Measurements from ENCODE around the gene PUS7. TPM values are rescaled to one million over a fixed set of nuclear protein-coding genes. Genes with fewer than 3 reads are reported as not detected.
"Not testable (repeated sequence)": the region's sequence is repeated elsewhere in the genome, so short reads cannot be mapped to it uniquely, and the experiment has no call there.

PUS7 gene
- total RNA-seq, 4 donors from 2014 or later, result 14.1 to 20.6 (median 16.3) TPM

DNA sequence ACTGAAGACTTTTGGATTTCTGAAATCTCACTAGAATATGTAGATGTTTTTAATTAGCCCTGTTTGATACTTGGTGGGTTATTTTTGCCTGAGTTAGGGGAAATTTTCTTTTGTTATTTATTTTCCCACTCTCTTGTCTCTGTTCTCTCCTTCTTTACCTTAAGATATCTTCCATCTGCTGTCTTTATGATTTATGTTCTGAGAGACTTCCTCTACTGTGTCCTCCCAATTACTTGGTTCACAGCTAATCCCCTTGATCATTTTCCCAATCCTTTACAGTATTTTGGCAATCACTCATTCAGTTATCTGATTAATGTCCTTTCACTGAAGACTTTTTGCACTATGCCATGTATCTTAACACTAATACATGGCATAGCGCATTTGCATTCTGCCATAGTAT is 83.8 kb downstream of the PUS7 start:
- 98 to 100% methylated on average over 1 of the region's 1 CpG for WGBS, 2 donors
- no peak for DNase-seq (ENCODE audit: low spot score in 2 of 2)
- intact Hi-C loops (cut with DNase I; ENCODE audit: low total_unique reads), result no loop called here

DNA sequence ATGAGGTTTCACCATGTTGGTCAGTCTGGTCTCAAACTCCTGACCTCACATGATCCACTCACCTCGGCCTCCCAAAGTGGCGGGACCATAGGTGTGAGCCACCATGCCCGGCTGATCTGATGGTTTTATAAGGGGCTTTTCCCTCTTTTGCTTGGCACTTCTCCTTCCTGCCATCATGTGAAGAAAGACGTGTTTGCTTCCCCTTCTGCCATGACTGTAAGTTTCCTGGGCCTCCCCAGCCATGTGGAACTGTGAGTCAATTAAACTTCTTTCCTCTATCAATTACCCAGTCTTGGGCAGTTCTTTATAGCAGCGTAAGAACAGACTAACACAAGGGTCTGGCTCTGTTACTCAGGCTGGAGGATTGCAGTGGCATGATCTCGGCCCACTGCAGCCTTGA is 84.7 kb downstream of the PUS7 start:
- peak in 1 of 2 donors; percentile 52 for DNase-seq (ENCODE audit: low spot score in 2 of 2)
- WGBS, 2 donors, result 91 to 96% methylated on average over 6 of the region's 6 CpGs
- H3K4me3 ChIP-seq (ENCODE audit: low read depth, poor library complexity, severe bottlenecking); intact Hi-C loops (cut with DNase I; ENCODE audit: low total_unique reads): not testable (repeated sequence)

More for the DNA sequence above, 83.8 kb downstream of the PUS7 start:
- H3K4me3 ChIP-seq (ENCODE audit: low read depth, poor library complexity, severe bottlenecking), result no peak overlapping the region
- no peak for TF ChIP-seq POLR2A (IDR thresholded peaks at IDR 0.05)
- TF ChIP-seq, protein P1, sequence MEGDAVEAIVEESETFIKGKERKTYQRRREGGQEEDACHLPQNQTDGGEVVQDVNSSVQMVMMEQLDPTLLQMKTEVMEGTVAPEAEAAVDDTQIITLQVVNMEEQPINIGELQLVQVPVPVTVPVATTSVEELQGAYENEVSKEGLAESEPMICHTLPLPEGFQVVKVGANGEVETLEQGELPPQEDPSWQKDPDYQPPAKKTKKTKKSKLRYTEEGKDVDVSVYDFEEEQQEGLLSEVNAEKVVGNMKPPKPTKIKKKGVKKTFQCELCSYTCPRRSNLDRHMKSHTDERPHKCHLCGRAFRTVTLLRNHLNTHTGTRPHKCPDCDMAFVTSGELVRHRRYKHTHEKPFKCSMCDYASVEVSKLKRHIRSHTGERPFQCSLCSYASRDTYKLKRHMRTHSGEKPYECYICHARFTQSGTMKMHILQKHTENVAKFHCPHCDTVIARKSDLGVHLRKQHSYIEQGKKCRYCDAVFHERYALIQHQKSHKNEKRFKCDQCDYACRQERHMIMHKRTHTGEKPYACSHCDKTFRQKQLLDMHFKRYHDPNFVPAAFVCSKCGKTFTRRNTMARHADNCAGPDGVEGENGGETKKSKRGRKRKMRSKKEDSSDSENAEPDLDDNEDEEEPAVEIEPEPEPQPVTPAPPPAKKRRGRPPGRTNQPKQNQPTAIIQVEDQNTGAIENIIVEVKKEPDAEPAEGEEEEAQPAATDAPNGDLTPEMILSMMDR (IDR thresholded peaks at IDR 0.05), result no peak

DNA sequence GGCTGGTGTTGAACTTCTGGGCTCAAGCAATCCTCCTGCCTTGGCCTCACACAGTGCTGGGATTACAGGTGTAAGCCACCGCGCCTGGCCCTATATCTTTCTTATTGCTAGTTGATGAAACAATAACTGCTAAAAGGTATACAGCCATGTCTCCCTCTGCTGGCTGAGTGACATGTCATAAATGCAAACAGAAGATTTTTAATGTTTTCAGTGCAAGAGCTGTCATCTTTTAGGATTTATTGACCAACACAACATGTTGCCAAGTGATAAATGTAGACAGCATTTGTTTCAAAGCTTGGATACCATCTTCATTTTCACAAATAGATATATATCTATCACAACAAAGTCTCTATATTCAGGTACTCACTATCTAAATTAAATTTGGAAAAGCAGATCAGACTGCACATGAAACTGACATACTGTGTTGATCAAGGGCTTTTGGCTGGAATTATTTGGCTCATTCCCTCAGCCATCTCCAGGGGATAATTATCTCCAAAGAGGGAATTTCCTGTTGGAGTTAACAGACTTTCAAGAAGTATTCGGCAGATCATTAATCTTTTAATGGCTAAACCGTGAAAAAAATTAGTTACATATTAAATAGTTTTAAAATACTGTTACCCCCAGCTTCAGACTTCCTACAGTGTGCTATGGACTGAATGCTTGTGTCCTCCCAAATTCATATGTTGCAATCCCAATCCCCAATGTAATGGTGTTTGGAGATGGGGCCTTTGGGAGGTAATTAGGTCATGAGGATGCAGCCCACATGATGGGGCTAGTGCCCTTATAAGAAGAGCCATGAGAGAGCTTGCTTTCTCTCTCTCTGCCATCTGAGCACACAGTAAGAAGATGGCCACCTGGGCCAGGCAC is 92.1 kb downstream of the PUS7 start:
- TF ChIP-seq POLR2A (IDR thresholded peaks at IDR 0.05), result no peak
- TF ChIP-seq, protein P1 (IDR thresholded peaks at IDR 0.05), result no peak
- no peak overlapping the region for H3K4me3 ChIP-seq (ENCODE audit: low read depth, poor library complexity, severe bottlenecking)
- intact Hi-C loops (cut with DNase I; ENCODE audit: low total_unique reads), result no loop called here
- WGBS, 2 donors, result 17 to 20% methylated on average over 4 of the region's 4 CpGs
- DNase-seq (ENCODE audit: low spot score in 2 of 2), result peak; percentile 37 to 85

DNA sequence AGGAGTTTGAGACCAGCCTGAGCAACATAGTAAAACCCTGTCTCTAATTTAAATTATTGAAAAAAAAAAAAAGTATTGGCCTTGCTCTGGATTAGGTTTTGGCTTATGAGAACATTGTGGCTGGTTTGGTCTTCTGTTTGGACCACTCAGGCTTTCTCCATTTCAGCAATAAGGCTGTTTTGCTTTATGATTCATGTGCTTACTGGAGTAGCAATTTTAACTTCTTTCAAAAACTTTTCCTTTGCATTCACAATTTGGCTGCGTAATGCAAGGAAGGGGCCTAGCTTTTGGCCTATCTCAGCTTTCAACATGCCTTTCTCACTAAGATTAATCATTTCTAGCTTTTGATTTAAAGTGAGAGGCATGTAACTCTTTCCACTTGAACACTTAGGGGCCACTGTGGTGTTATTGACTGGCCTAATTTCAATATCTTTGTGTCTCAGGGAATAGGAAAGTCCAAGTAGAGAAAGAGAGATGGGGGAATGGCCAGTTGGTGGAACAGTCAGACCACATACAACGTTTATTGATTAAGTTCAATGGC is 95.4 kb downstream of the PUS7 start:
- intact Hi-C loops (cut with DNase I; ENCODE audit: low total_unique reads), result no loop called here
- no peak for DNase-seq (ENCODE audit: low spot score in 2 of 2)
- no peak overlapping the region for H3K4me3 ChIP-seq (ENCODE audit: low read depth, poor library complexity, severe bottlenecking)
- no peak for TF ChIP-seq POLR2A (IDR thresholded peaks at IDR 0.05)
- TF ChIP-seq, protein P1 (IDR thresholded peaks at IDR 0.05), result no peak
- WGBS, 2 donors, result 86 to 88% methylated on average over 2 of the region's 2 CpGs

DNA sequence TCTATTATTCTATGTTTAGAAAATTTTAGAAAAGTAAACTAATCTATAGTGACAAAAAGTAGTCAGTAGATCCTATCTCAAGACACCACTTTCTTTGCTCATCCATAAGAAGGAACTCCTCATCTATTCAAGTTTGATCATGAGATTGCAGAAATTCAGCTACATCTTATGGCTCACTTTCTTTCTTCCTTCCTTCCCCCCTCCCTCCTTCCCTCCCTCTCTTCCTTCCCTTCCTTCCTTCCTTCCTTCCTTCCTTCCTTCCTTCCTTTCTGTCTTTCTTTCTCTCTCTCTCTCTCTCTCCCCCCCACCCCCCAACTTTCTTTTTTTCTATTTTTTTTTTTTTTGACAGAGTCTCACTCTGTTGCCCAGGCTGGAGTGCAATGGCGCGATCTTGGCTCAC is 98.1 kb downstream of the PUS7 start:
- DNase-seq (ENCODE audit: low spot score in 2 of 2), result no peak
- 98 to 100% methylated on average over 2 of the region's 2 CpGs for WGBS, 2 donors
- no peak overlapping the region for H3K4me3 ChIP-seq (ENCODE audit: low read depth, poor library complexity, severe bottlenecking)
- intact Hi-C loops (cut with DNase I; ENCODE audit: low total_unique reads), result no loop called here
- no peak for TF ChIP-seq POLR2A (IDR thresholded peaks at IDR 0.05)
- TF ChIP-seq, protein P1 (IDR thresholded peaks at IDR 0.05), result no peak

DNA sequence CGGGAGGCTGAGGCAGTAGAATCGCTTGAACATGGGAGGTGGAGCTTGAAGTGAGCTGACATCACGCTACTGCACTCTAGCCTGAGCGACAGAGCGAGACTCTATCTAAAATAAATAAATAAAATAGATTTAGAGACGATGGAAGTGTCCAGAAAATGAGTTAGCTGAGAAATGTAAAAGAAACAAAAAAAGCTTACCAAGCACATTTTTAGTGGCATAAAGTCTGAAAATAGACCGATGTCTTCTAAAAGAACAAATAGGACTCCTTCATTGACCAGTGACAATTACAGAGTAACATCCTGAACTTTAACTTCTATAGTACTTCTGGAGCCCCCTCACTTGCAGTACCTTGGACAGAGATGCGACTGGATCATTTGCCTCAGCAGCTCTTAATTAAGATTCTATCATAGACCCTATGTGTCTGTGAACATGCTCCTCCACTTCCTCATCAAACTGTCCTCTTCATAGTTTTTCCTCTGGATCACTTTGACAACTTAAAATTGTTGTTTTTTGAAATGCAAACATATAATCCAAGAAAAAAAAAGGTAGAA is 108.1 kb downstream of the PUS7 start:
- H3K4me3 ChIP-seq (ENCODE audit: low read depth, poor library complexity, severe bottlenecking), result no peak overlapping the region
- no peak for TF ChIP-seq POLR2A (IDR thresholded peaks at IDR 0.05)
- TF ChIP-seq, protein P1 (IDR thresholded peaks at IDR 0.05), result no peak
- DNase-seq (ENCODE audit: low spot score in 2 of 2), result no peak
- 80 to 84% methylated on average over 8 of the region's 8 CpGs for WGBS, 2 donors
- intact Hi-C loops (cut with DNase I; ENCODE audit: low total_unique reads), result no loop called here

DNA sequence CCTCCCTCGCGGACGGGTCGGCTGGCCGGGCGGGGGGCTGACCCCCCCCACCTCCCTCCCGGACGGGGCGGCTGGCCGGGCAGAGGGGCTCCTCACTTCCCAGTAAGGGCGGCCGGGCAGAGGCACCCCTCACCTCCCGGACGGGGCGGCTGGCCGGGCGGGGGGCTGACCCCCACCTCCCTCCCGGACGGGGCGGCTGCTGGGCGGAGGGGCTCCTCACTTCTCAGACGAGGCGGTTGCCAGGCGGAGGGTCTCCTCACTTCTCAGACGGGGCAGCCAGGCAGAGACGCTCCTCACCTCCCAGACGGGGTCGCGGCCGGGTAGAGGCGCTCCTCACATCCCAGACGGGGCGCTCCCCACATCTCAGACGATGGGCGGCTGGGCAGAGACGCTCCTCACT is 111.3 kb downstream of the PUS7 start:
- intact Hi-C loops (cut with DNase I; ENCODE audit: low total_unique reads); DNase-seq (ENCODE audit: low spot score in 2 of 2); H3K4me3 ChIP-seq (ENCODE audit: low read depth, poor library complexity, severe bottlenecking): not testable (repeated sequence)
- whole genome bisulfite sequencing, 2 donors, result 80 to 97% methylated on average over 1 to 6 of the region's 36 CpGs

DNA sequence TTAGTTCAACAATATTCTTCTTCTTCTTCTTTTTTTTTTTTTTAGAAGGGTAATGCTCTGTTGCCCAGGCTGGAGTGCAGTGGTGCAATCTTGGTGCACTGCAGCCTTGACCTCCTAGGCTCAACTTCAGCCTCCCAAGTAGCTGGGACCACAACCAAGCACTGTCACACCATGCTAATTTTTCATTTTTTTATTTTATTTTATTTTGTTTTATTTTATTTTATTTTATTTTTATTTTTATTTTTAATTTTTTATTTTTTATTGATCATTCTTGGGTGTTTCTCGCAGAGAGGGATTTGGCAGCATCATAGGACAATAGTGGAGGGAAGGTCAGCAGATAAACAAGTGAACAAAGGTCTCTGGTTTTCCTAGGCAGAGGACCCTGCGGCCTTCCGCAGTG is 112.3 kb downstream of the PUS7 start:
- intact Hi-C loops (cut with DNase I; ENCODE audit: low total_unique reads), result not testable (repeated sequence)
- WGBS, 2 donors, result 91% methylated on average over 3 of the region's 3 CpGs

More for the DNA sequence above, 112.3 kb downstream of the PUS7 start:
- not testable (repeated sequence) for H3K4me3 ChIP-seq (ENCODE audit: low read depth, poor library complexity, severe bottlenecking); DNase-seq (ENCODE audit: low spot score in 2 of 2)
